PC-3 (cell line): Measurements from ENCODE around the gene MID1. TPM values are rescaled to one million over a fixed set of nuclear protein-coding genes. Genes with fewer than 3 reads are reported as not detected.

Experiments used
- ATAC-seq: fragments of 200-7000 bp; cut with Tn5 transposase; 2 replicates; pipeline ENCODE4 v1.9.1; 2020; ENCODE audit warnings: mild to moderate bottlenecking, moderate library complexity
- BruUV-seq: library from RNA; stranded (reverse); fragments of 400-500 nt; replicated peaks from 2 replicates; lab custom pipeline; 2021; lab: Mats Ljungman, UMichigan
- CTCF ChIA-PET: fragments of 300-600 bp; sonication (Branson Sonifier 250); formaldehyde crosslinking; loops from one replicate; lab custom pipeline; 2022; ENCODE audit warnings: antibody characterized with exemption; lab: Charles Lee
- POLR2A ChIA-PET: fragments of 300-600 bp; sonication (Branson Sonifier 250); formaldehyde crosslinking; loops from one replicate; lab custom pipeline; 2022; ENCODE audit warnings: antibody characterized with exemption; ENCODE audit not compliant: unreplicated experiment; lab: Charles Lee
- DNase-seq: peaks from one replicate; pipeline ENCODE4 v3.0.0-alpha.2; 2015
- H2AFZ ChIP-seq: fragments of 300-600 bp; sonication (generic); 2 replicates; pipeline ENCODE4 v1.6.0; 2016; ENCODE audit warnings: antibody characterized with exemption, low read length
- H3F3A ChIP-seq: fragments of 300-600 bp; sonication (generic); one replicate; pipeline ENCODE4 v1.6.0; 2017; ENCODE audit warnings: antibody characterized with exemption, low read length, control low read depth, mild to moderate bottlenecking; ENCODE audit not compliant: unreplicated experiment
- H3K27ac ChIP-seq: fragments of 300-600 bp; sonication (generic); 2 replicates; pipeline ENCODE4 v1.5.1; 2016; ENCODE audit warnings: mild to moderate bottlenecking, low read length
- H3K27me3 ChIP-seq: fragments of 300-600 bp; sonication (generic); 2 replicates; pipeline ENCODE4 v1.6.1; 2016; ENCODE audit warnings: low read length, mixed read lengths
- H3K36me3 ChIP-seq: fragments of 300-600 bp; sonication (generic); 2 replicates; pipeline ENCODE4 v1.6.1; 2016; ENCODE audit warnings: low read depth, mixed run types, low read length, mixed read lengths
- H3K4me1 ChIP-seq: fragments of 300-600 bp; sonication (generic); 2 replicates; pipeline ENCODE4 v1.5.1; 2016; ENCODE audit warnings: low read length; ENCODE audit not compliant: insufficient read depth
- H3K4me2 ChIP-seq: fragments of 300-600 bp; sonication (generic); 2 replicates; pipeline ENCODE4 v1.6.0; 2016; ENCODE audit warnings: low read length
- H3K4me3 ChIP-seq: fragments of 300-600 bp; sonication (generic); 2 replicates; pipeline ENCODE4 v1.5.1; 2016; ENCODE audit warnings: mild to moderate bottlenecking, low read length, mixed read lengths
- H3K79me2 ChIP-seq: fragments of 300-600 bp; sonication (generic); 2 replicates; pipeline ENCODE4 v1.6.1; 2017; ENCODE audit warnings: low read length, mixed read lengths
- H3K9ac ChIP-seq: fragments of 300-600 bp; sonication (generic); 2 replicates; pipeline ENCODE4 v1.6.0; 2016; ENCODE audit warnings: mild to moderate bottlenecking, low read length
- H3K9me2 ChIP-seq: fragments of 300-600 bp; sonication (generic); replicated peaks from 2 replicates; pipeline ENCODE4 v1.6.1; 2016; ENCODE audit warnings: mixed run types, low read length, mixed read lengths
- H3K9me3 ChIP-seq: fragments of 300-600 bp; sonication (generic); 2 replicates; pipeline ENCODE4 v1.6.1; 2016; ENCODE audit warnings: low read length, mixed read lengths
- H4K20me1 ChIP-seq: fragments of 300-600 bp; sonication (generic); 2 replicates; pipeline ENCODE4 v1.6.1; 2016; ENCODE audit warnings: low read length, mixed read lengths
- CTCF ChIP-seq: fragments of 300-600 bp; sonication (generic); conservative IDR thresholded peaks from 2 replicates; pipeline ENCODE4 v1.5.1; 2017; ENCODE audit warnings: antibody characterized with exemption, low read depth, mild to moderate bottlenecking, low read length
- EZH2 ChIP-seq: fragments of 300-600 bp; sonication (generic); IDR thresholded peaks from one replicate; pipeline ENCODE4 v1.6.1; 2017; ENCODE audit warnings: antibody characterized with exemption, mild to moderate bottlenecking, low read length; ENCODE audit not compliant: unreplicated experiment
- EZH2phosphoT487 ChIP-seq: fragments of 300-600 bp; sonication (generic); IDR thresholded peaks from 2 replicates; pipeline ENCODE4 v1.6.1; 2018; ENCODE audit warnings: mild to moderate bottlenecking, antibody characterized with exemption, low read length, borderline replicate concordance
- intact Hi-C: fragments of 100-400 bp; cut with micrococcal nuclease; formaldehyde crosslinking; loops from 2 replicates; pipeline ENCODE4 v1.9.0; 2023
- total RNA-seq: library from RNA; depleted of rRNA; stranded (reverse); fragments of >200 nt; gene quantifications from 2 replicates; pipeline ENCODE4 v1.2.3, GENCODE V29; 2014

The MID1 gene
- total RNA-seq, 1 experiment from 2014 or later = 21.9 TPM

- H3K4me3 ChIP-seq = no peak overlapping the region
- H3K27me3 ChIP-seq = no peaks in the 10 kb centered on the region
- H3K36me3 ChIP-seq = no peaks in the 10 kb centered on the region
- no peaks in the 10 kb centered on the region for H3K9me2 ChIP-seq
- ChIA-PET CTCF (no interaction called here), POLR2A (no interaction called here)
- H3F3A ChIP-seq = no peaks in the 10 kb centered on the region
- no peaks in the 10 kb centered on the region for H3K9me3 ChIP-seq
- H2AFZ ChIP-seq = no peak overlapping the region
- TF ChIP-seq CTCF (no peak), EZH2 (no peak), EZH2phosphoT487 (no peak)
- intact Hi-C loops = no loop called here
- ATAC-seq (no peak), DNase-seq (no peak)
- no peak overlapping the region for H3K9ac ChIP-seq
- H4K20me1 ChIP-seq = no peaks in the 10 kb centered on the region
- H3K4me2 ChIP-seq = no peak overlapping the region
- H3K4me1 ChIP-seq = no peaks in the 10 kb centered on the region
- no TSS peak for BruUV-seq
- H3K79me2 ChIP-seq = no peaks in the 10 kb centered on the region
- H3K27ac ChIP-seq = no peak overlapping the region
These were observed 101.1 kb downstream of the MID1 start for GRCh38 chrX:10519278-10519677.

- Histone ChIP-seq H3K4me2 (no peak overlapping the region), H3K9me3 (no peaks in the 10 kb centered on the region), H4K20me1 (no peaks in the 10 kb centered on the region), H3K27me3 (no peaks in the 10 kb centered on the region), H3K4me3 (no peak overlapping the region), H3K9ac (no peak overlapping the region), H3K36me3 (no peaks in the 10 kb centered on the region), H3K27ac (no peak overlapping the region), H2AFZ (no peak overlapping the region), H3F3A (no peaks in the 10 kb centered on the region), H3K9me2 (no peaks in the 10 kb centered on the region), H3K4me1 (peaks cover 2% of the 10 kb centered on the region), H3K79me2 (no peaks in the 10 kb centered on the region)
- BruUV-seq = no TSS peak
- no peak for ATAC-seq
- CTCF ChIA-PET = no interaction called here
- DNase-seq = no peak
- POLR2A ChIA-PET = no interaction called here
- no peak for TF ChIP-seq EZH2
- no peak for TF ChIP-seq CTCF
- TF ChIP-seq EZH2phosphoT487 = no peak
- intact Hi-C loops = no loop called here
These were observed 102.3 kb downstream of the MID1 start for GRCh38 chrX:10518073-10518472.

GRCh38 chrX:10516781-10517322, 103.5 kb downstream of the MID1 start:
- Histone ChIP-seq H2AFZ (no peak overlapping the region), H3K4me1 (peaks cover 15% of the 10 kb centered on the region), H3K4me2 (no peak overlapping the region), H3K9me3 (no peaks in the 10 kb centered on the region), H3K79me2 (no peaks in the 10 kb centered on the region), H3K9ac (no peak overlapping the region), H3K36me3 (no peaks in the 10 kb centered on the region), H4K20me1 (no peaks in the 10 kb centered on the region), H3F3A (no peaks in the 10 kb centered on the region), H3K27ac (no peak overlapping the region), H3K9me2 (no peaks in the 10 kb centered on the region), H3K27me3 (no peaks in the 10 kb centered on the region), H3K4me3 (no peak overlapping the region)
- DNase-seq = no peak
- no TSS peak for BruUV-seq
- intact Hi-C loops = no loop called here
- CTCF ChIA-PET = no interaction called here
- no peak for ATAC-seq
- POLR2A ChIA-PET = no interaction called here
- no peak for TF ChIP-seq EZH2phosphoT487
- no peak for TF ChIP-seq CTCF
- no peak for TF ChIP-seq EZH2
